IMR-90 (cell line): ENCODE data around the gene DLG5. TPM values are rescaled to one million over a fixed set of nuclear protein-coding genes. Genes with fewer than 3 reads are reported as not detected.

Source experiments
- ATAC-seq: fragments of 200-7000 bp; cut with Tn5 transposase; 2 replicates; pipeline ENCODE4 v1.9.1; 2020; ENCODE audit warnings: low read depth, mild to moderate bottlenecking, moderate library complexity
- BruUV-seq: library from RNA; stranded (reverse); fragments of 400-500 nt; replicated peaks from 2 replicates; lab custom pipeline; 2021; lab: Mats Ljungman, UMichigan
- CTCF ChIA-PET: fragments of 300-600 bp; formaldehyde crosslinking; extraction: SDS; loops from one replicate; lab custom pipeline; 2021; ENCODE audit warnings: antibody characterized with exemption; lab: Yijun Ruan, JAX
- POLR2A ChIA-PET: fragments of 300-600 bp; sonication (Branson Sonifier 250); formaldehyde crosslinking; loops from one replicate; lab custom pipeline; 2022; ENCODE audit warnings: antibody characterized with exemption; ENCODE audit not compliant: unreplicated experiment; lab: Charles Lee
- DNase-seq: peaks from one replicate; pipeline ENCODE4 v3.0.0; 2013
- H2AFZ ChIP-seq: replicated peaks from 2 replicates; pipeline ENCODE3; 2013; ENCODE audit warnings: low read length, mild to moderate bottlenecking; ENCODE audit not compliant: poor library complexity
- H2AK5ac ChIP-seq: 2 replicates; pipeline ENCODE4 v1.6.1; 2013; ENCODE audit warnings: low read depth, low read length, inconsistent platforms
- H2AK9ac ChIP-seq: replicated peaks from 2 replicates; pipeline ENCODE3; 2013; ENCODE audit warnings: mild to moderate bottlenecking, low read depth, low read length, moderate library complexity; ENCODE audit not compliant: poor library complexity
- H2BK120ac ChIP-seq: 2 replicates; pipeline ENCODE4 v1.6.1; 2013; ENCODE audit warnings: low read depth, low read length, inconsistent platforms
- H2BK15ac ChIP-seq: 3 replicates; pipeline ENCODE4 v1.6.1; 2013; ENCODE audit warnings: low read depth, low read length, inconsistent platforms
- H2BK20ac ChIP-seq: 2 replicates; pipeline ENCODE4 v1.6.1; 2013; ENCODE audit warnings: low read depth, mild to moderate bottlenecking, inconsistent platforms, low read length, moderate library complexity
- H2BK5ac ChIP-seq: 2 replicates; pipeline ENCODE4 v1.6.1; 2013; ENCODE audit warnings: mild to moderate bottlenecking, low read depth, low read length, inconsistent platforms; ENCODE audit not compliant: poor library complexity, severe bottlenecking
- H3K14ac ChIP-seq: replicated peaks from 2 replicates; pipeline ENCODE4 v1.6.1; 2013; ENCODE audit warnings: low read depth, low read length, inconsistent platforms
- H3K18ac ChIP-seq: 2 replicates; pipeline ENCODE4 v1.6.1; 2013; ENCODE audit warnings: low read depth, low read length, control low read depth
- H3K23ac ChIP-seq: 2 replicates; pipeline ENCODE4 v1.6.1; 2013; ENCODE audit warnings: low read depth, low read length, inconsistent platforms
- H3K27ac ChIP-seq: 2 replicates; pipeline ENCODE4 v1.5.1; 2013; ENCODE audit warnings: mild to moderate bottlenecking, control low read depth, low read length; ENCODE audit not compliant: insufficient read depth
- H3K27me3 ChIP-seq: 2 replicates; pipeline ENCODE4 v1.6.1; 2013; ENCODE audit warnings: low read length; ENCODE audit not compliant: control insufficient read depth, insufficient read depth
- H3K36me3 ChIP-seq: 2 replicates; pipeline ENCODE4 v1.6.1; 2013; ENCODE audit warnings: low read length, mixed read lengths; ENCODE audit not compliant: control insufficient read depth, insufficient read depth
- H3K4ac ChIP-seq: 2 replicates; pipeline ENCODE4 v1.6.1; 2013; ENCODE audit warnings: low read depth, low read length, inconsistent platforms
- H3K4me1 ChIP-seq: 2 replicates; pipeline ENCODE4 v1.6.1; 2013; ENCODE audit warnings: low read length, mixed read lengths; ENCODE audit not compliant: control insufficient read depth, insufficient read depth
- H3K4me2 ChIP-seq: 2 replicates; pipeline ENCODE4 v1.6.1; 2013; ENCODE audit warnings: low read depth, mild to moderate bottlenecking, control low read depth, low read length, moderate library complexity
- H3K4me3 ChIP-seq: 2 replicates; pipeline ENCODE4 v1.5.1; 2013; ENCODE audit warnings: low read depth, mild to moderate bottlenecking, control low read depth, low read length, moderate library complexity; ENCODE audit not compliant: insufficient read depth
- H3K56ac ChIP-seq: 2 replicates; pipeline ENCODE4 v1.6.1; 2013; ENCODE audit warnings: low read length, inconsistent platforms; ENCODE audit not compliant: insufficient read depth; ENCODE audit errors: extremely low read depth
- H3K79me1 ChIP-seq, 2 experiments: 2 replicates each; pipeline ENCODE4 v1.6.1; 2013; ENCODE audit warnings: low read length in 2 of 2, inconsistent platforms in 1 of 2, low read depth in 1 of 2
- H3K9ac ChIP-seq: 2 replicates; pipeline ENCODE4 v1.6.1; 2013; ENCODE audit warnings: low read depth, low read length, control low read depth
- H3K9me1 ChIP-seq: 2 replicates; pipeline ENCODE4 v1.6.1; 2013; ENCODE audit warnings: low read length, inconsistent platforms; ENCODE audit not compliant: insufficient read depth
- H3K9me3 ChIP-seq: 2 replicates; pipeline ENCODE4 v1.6.1; 2013; ENCODE audit warnings: low read length; ENCODE audit not compliant: control insufficient read depth, insufficient read depth
- H4K20me1 ChIP-seq: 2 replicates; pipeline ENCODE4 v1.6.1; 2013; ENCODE audit warnings: low read length, inconsistent platforms; ENCODE audit not compliant: insufficient read depth
- H4K5ac ChIP-seq: 2 replicates; pipeline ENCODE4 v1.6.1; 2013; ENCODE audit warnings: mild to moderate bottlenecking, low read depth, low read length, control low read depth
- H4K8ac ChIP-seq, 2 experiments: 2 replicates each; pipeline ENCODE4 v1.6.1; 2013; ENCODE audit warnings: low read depth in 2 of 2, low read length in 2 of 2, control low read depth in 1 of 2, inconsistent platforms in 1 of 2
- H4K91ac ChIP-seq: 2 replicates; pipeline ENCODE4 v1.6.1; 2013; ENCODE audit warnings: low read depth, low read length, inconsistent platforms; ENCODE audit not compliant: insufficient read depth
- FOS ChIP-seq: fragments of 150-350 bp; IDR thresholded peaks from 2 replicates; pipeline ENCODE4 v1.6.1; 2016; ENCODE audit warnings: low read depth, low read length
- MAFK ChIP-seq: IDR thresholded peaks from 2 replicates; pipeline ENCODE4 v1.6.1; 2012; ENCODE audit warnings: low read depth, low read length, improper control_type of control experiment
- MAZ ChIP-seq: IDR thresholded peaks from 2 replicates; pipeline ENCODE4 v1.6.1; 2012; ENCODE audit warnings: low read depth, mild to moderate bottlenecking, low read length, improper control_type of control experiment, moderate library complexity, borderline replicate concordance
- RAD21 ChIP-seq: IDR thresholded peaks from 2 replicates; pipeline ENCODE4 v1.6.1; 2012; ENCODE audit warnings: low read length, improper control_type of control experiment
- WGBS, 2 experiments: methylation state at CpG; one replicate each; pipeline versions ENCODE4 v1.1.5 to v1.1.7; 2013; ENCODE audit warnings: missing lambda C conversion rate in 2 of 2; ENCODE audit not compliant: insufficient read length in 1 of 2; ENCODE audit errors: extremely low coverage in 2 of 2; 5-methylcytosine and 5-hydroxymethylcytosine counted together
- dilution Hi-C: fragments of 300-500 bp; cut with HindIII; formaldehyde crosslinking; loops from one replicate; pipeline ENCODE4 v1.14.3; 2018; ENCODE audit warnings: low sequenced_read_pairs; ENCODE audit not compliant: unreplicated experiment
- in situ Hi-C: fragments of 300-500 bp; cut with MboI; formaldehyde crosslinking; loops from 3 replicates; pipeline ENCODE4 v1.14.3; 2019; ENCODE audit warnings: low sequenced_read_pairs, inconsistent platforms, mixed read lengths
- intact Hi-C: fragments of 100-400 bp; cut with micrococcal nuclease; formaldehyde crosslinking; loops from 2 replicates; pipeline ENCODE4 v1.10.0; 2022
- polyA plus RNA-seq, 3 experiments: library from polyadenylated mRNA; depleted of rRNA; stranded (reverse); fragments of >200 nt; gene quantifications; 2 replicates each; pipeline ENCODE4 v1.2.3, GENCODE V29; 2012; ENCODE audit warnings: low replicate concordance in 1 of 3
- total RNA-seq: library from RNA; depleted of rRNA; stranded (reverse); fragments of >200 nt; gene quantifications from 2 replicates; pipeline ENCODE4 v1.2.3, GENCODE V29; 2012
- TF ChIP-seq, protein P1 (sequence below): conservative IDR thresholded peaks from 2 replicates; pipeline ENCODE4 v1.5.1; 2012; ENCODE audit warnings: mild to moderate bottlenecking, low read depth, low read length, improper control_type of control experiment
- TF ChIP-seq, protein P2 (sequence below): fragments of 150-350 bp; IDR thresholded peaks from 2 replicates; pipeline ENCODE4 v1.6.1; 2017; ENCODE audit warnings: mild to moderate bottlenecking, antibody characterized with exemption, low read length, low read depth

Gene DLG5
- total and polyA plus RNA-seq, 2 of the 4 experiments (the other 2 are of a cell fraction) = 12.7 to 28.7 TPM

DNA sequence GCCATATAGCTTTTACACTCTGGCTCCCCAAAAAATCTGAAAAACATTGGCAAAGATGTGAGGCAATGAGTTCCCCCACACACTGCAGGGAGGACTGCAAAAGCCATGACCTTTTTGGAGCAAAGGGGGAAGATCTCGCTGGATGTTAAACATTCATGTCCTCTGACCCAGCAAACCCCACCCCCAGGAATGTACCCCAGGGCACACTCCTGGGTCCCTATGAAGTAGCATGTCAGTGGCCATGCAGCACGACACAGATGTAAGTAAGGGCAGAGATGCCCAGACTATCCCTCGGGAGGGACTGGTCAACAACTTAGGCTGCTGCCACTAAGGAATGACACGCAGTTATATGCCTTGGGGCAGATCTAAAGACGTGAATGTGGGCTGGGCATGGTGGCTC, 100.6 kb downstream of the DLG5 start:
- Histone ChIP-seq H3K27me3 (no peaks in the 10 kb centered on the region), H3K9me1 (0 out of 2 replicates have a peak, but pooled peaks cover 4% of the 10 kb centered on the region), H4K20me1 (0 out of 2 replicates have a peak, but pooled peaks cover 4% of the 10 kb centered on the region), H2BK20ac (no peak overlapping the region), H4K5ac (no peak overlapping the region), H2BK120ac (no peak overlapping the region), H3K36me3 (peaks cover 51% of the 10 kb centered on the region), H3K27ac (no peak overlapping the region), H3K56ac (no peak overlapping the region), H3K4ac (no peak overlapping the region), H3K4me1 (no peaks in the 10 kb centered on the region), H2AFZ (no peak overlapping the region), H3K9ac (no peak overlapping the region), H3K18ac (no peak overlapping the region), H2BK15ac (no peak overlapping the region), H4K91ac (no peak overlapping the region), H2AK5ac (no peak overlapping the region), H3K4me2 (no peak overlapping the region), H3K9me3 (no peaks in the 10 kb centered on the region), H3K79me1 (peaks cover 6 to 18% of the 10 kb centered on the region in 2 experiments), H2AK9ac (no peak overlapping the region), H2BK5ac (no peak overlapping the region), H3K23ac (no peak overlapping the region), H4K8ac (no peak overlapping the region), H3K14ac (no peak overlapping the region), H3K4me3 (no peak overlapping the region)
- WGBS, 2 experiments = 83% methylated on average over 1 of the region's 5 CpGs; no CpG with 5 or more reads in 1 of the 2 experiments
- no peak for TF ChIP-seq MAFK
- TF ChIP-seq, protein P1, sequence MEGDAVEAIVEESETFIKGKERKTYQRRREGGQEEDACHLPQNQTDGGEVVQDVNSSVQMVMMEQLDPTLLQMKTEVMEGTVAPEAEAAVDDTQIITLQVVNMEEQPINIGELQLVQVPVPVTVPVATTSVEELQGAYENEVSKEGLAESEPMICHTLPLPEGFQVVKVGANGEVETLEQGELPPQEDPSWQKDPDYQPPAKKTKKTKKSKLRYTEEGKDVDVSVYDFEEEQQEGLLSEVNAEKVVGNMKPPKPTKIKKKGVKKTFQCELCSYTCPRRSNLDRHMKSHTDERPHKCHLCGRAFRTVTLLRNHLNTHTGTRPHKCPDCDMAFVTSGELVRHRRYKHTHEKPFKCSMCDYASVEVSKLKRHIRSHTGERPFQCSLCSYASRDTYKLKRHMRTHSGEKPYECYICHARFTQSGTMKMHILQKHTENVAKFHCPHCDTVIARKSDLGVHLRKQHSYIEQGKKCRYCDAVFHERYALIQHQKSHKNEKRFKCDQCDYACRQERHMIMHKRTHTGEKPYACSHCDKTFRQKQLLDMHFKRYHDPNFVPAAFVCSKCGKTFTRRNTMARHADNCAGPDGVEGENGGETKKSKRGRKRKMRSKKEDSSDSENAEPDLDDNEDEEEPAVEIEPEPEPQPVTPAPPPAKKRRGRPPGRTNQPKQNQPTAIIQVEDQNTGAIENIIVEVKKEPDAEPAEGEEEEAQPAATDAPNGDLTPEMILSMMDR = no peak
- TF ChIP-seq FOS = no peak
- 0 out of 2 replicates have a peak, but pooled peaks have one; percentile 20 for TF ChIP-seq MAZ
- TF ChIP-seq, protein P2, sequence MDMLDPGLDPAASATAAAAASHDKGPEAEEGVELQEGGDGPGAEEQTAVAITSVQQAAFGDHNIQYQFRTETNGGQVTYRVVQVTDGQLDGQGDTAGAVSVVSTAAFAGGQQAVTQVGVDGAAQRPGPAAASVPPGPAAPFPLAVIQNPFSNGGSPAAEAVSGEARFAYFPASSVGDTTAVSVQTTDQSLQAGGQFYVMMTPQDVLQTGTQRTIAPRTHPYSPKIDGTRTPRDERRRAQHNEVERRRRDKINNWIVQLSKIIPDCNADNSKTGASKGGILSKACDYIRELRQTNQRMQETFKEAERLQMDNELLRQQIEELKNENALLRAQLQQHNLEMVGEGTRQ = no peak
- no peak for TF ChIP-seq RAD21
- BruUV-seq = no TSS peak
- ATAC-seq (peak; percentile 17; the same call in 1 of the 2 replicates), DNase-seq (no peak)
- ChIA-PET CTCF (no interaction called here), POLR2A (no interaction called here)
- intact Hi-C loops (no loop called here), in situ Hi-C loops (no loop called here), dilution Hi-C loops (no loop called here)
